Globus pallidus (tissue), 1 donor: ENCODE measurements around the gene RHPN2.

Experiments
- DNase-seq: peaks from one replicate; pipeline ENCODE4 v3.0.0-alpha.2; 2015; ENCODE audit warnings: low spot score

Gene RHPN2

GRCh38 chr19:33064792-33065550 lies at the start of gene RHPN2:
Gene RHPN2, minus strand, starts transcription at chr19:33064888. Its CDS starts 36 bp downstream, at chr19:33064852.
- no peak for DNase-seq

DNA sequence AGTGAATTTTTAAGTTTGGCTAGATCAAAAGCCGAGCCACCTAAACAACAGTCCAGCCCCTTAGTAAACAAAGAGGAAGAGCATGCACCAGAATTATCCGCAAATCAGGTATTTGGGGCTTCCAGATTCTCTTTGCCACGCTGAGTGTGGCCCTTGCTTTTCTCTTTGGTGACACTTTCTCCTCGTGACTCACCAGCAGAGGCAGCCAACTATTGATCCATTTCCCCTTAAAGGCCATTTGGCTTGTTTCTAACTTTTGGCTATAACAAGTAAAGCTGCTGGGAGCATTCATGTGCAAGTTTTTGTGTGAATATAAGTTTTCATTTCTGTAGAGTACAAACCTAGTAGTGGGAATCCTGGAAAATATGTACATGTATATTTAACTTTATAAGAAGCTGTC lies 49.6 kb upstream of the RHPN2 start:
- DNase-seq: no peak

GRCh38 chr19:33111587-33111986 lies 46.9 kb upstream of the RHPN2 start:
- no peak for DNase-seq

DNA sequence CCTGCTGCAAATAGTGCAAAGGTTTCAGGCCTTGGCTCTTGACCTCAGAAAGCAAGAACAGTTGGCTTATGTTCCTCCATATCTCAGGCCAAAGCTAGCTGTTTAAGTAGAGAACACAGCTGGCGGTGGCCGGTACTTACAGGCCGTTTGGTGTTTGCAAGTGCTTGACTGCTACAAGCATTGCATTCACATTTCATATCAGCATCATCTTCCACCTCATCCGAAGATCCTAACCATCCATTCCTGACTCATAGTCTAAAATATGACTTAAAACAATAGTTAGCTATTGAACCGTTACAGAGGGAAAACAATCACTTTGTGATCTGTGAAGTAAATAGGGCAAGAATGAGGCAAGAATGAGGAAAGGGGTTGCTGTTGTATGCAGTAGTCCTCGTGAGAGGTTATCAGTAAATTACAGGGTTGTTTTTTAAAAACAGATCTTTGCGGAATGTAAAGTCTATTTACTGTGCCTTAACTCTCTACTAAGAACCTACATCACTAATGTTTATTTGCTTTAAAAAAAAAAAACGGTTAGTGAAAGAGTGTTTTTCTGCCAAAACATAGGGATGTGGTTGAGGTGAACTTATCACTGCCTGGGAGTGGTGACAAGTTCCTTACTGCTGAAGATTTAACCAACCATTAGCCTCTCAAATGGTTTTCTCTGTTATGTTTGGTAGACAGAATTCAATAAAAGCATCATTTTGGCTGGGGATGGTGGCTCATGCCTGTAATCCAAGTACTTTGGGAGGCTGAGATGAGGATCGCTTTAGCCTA lies 45.6 kb upstream of the RHPN2 start:
- no peak for DNase-seq

- DNase-seq: no peak
Measured at GRCh38 chr19:33108161-33108560, 43.5 kb upstream of the RHPN2 start.

- DNase-seq: no peak
Measured at GRCh38 chr19:33102893-33103292, 38.2 kb upstream of the RHPN2 start.

GRCh38 chr19:33100894-33101644 lies 36.4 kb upstream of the RHPN2 start:
- DNase-seq: no peak

GRCh38 chr19:33098055-33098534 lies 33.4 kb upstream of the RHPN2 start:
- DNase-seq: no peak

DNA sequence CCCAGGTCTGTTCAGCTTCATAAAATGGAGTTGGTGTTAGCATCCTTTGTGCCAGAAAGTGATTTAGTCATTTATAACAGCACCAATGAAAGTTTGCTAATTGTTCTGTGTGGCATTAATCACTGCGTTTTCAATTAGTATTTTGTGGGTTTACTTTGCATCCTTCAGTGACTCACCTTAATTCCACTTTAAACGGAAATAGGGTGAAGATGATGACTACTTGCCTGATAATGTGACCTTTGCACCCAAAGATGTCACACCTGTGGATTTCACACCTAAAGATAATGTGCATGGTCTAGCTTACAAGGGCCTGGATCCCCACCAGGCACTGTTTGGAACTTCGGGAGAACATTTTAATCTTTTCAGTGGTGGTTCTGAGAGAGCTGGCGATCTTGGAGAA lies 31.3 kb upstream of the RHPN2 start:
- no peak for DNase-seq

GRCh38 chr19:33094436-33095067 lies 29.9 kb upstream of the RHPN2 start:
- DNase-seq: no peak

- DNase-seq: no peak
Measured at GRCh38 chr19:33093420-33094210, 28.9 kb upstream of the RHPN2 start.

DNA sequence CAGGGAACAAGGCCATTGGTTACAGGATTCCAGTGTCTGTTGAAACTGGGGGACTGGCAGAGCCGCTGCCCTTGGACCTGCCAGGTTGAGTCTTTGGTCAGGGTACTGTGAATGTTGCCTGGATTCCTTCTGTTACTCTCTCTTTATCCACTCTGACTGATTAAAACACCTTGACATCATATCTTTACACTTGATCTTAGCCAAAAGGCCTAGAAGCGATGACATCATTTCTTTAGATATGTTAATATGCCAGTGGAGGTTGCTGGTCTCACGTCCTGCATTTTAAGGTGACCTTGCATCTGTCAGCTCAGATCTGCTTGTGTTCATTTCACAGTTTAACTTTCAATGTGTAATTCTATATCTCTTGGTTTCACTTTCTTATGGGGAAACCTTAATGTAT lies 25.5 kb upstream of the RHPN2 start:
- no peak for DNase-seq

- DNase-seq: no peak
Measured at GRCh38 chr19:33089010-33089409, 24.3 kb upstream of the RHPN2 start.

DNA sequence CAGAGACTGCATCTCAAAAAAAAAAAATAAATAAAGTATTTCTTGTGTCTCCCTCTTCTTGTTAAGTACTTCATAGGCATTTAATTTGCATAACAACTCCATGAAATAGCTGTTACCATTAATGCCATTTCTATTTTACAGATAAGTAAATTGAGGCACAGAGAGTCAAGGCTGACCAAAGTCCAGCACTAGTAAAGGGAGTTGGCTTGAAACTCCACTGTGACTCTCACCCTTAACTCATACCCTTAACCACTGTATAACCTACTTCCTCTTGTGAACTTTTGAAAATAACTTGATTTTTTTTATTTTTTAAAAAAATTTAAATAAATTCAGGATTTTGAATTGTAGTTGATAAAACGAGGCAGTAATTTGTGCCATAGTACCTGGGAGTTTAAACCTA lies 22.3 kb upstream of the RHPN2 start:
- no peak for DNase-seq

GRCh38 chr19:33085570-33086128 lies 21.0 kb upstream of the RHPN2 start:
- no peak for DNase-seq

- peak; percentile 81 for DNase-seq
Measured at GRCh38 chr19:33080761-33081681, 16.3 kb upstream of the RHPN2 start, which contains the start of gene GPATCH1. Gene GPATCH1, plus strand, starts transcription at chr19:33081181. Its CDS starts 13 bp downstream, at chr19:33081194.

DNA sequence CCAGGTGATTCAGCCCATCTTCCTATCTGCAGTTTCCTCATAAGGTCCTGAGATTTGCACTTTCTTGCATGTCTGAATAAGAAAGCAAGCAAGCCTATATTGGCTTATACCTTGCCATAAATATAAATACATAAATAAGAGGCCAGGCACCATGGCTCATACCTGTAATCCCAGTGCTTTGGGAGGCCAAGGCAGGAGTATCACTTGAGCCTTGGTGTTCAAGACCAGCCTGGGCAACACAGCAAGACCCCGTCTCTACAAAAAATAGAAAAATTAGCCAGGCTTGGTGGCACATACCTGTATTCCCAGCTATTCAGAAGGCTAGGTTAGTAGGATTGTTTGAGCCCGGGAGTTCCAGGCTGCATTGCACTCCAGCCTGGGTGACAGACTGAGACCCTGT lies 10.8 kb upstream of the RHPN2 start:
- no peak for DNase-seq

DNA sequence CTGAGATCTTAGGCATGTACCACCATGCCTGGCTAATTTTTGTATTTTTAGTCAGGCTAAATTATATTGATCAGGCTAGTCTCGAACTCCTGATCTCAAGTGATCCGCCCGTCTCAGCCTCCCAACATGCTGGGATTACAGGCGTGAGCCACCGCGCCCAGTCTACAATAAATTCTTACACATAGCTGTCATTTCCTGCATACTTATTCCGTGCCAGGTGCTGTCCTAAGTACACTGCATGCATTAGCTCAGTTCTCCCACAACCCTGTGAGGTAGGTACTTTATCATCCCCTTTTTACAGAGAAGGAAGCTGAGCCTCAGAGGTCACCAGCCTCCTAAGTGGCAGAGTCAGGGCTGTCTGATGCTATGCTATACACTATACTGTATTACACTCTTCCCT lies 7.2 kb upstream of the RHPN2 start:
- DNase-seq: no peak

DNA sequence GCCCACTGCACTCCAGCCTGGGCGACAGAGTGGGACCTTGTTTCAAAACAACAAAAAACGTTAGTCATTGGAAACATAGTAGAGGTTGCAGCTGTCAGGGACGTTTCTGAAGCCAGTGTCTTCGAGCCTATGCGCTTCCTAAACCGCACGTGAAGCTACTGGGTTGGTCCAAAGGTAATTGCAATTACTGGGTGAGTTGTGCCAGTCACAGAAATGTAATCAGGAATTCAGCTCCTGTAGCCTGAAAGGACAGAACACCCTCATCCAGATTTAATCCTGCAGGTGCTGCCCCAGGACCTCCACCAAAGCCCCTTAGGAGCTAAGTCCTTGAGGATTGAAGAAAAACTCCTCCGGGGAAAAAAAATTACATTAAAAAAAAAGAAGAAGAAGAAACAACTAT lies 2.4 kb upstream of the RHPN2 start:
- DNase-seq: no peak

DNA sequence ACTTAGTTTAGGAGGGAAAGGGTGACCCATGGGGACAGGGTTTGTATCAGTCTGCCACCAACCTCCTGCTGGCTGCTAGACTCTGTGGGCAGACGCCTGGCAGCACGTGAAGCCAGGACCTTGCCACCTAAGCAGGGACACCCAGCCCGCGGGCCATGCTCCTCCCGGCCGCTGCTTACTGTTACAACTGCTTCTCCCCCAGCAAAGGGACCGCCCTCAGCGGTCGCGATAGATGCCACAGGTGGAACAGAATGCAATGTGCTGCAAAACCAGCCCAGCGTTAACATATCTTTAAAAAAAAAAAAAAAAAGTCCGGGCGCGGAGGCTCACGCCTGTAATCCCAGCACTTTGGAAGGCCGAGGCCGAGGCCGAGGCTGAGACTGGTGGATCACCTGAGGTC lies 1.9 kb upstream of the RHPN2 start:
- no peak for DNase-seq
